ENCODE results near the gene ATG7.

DNA sequence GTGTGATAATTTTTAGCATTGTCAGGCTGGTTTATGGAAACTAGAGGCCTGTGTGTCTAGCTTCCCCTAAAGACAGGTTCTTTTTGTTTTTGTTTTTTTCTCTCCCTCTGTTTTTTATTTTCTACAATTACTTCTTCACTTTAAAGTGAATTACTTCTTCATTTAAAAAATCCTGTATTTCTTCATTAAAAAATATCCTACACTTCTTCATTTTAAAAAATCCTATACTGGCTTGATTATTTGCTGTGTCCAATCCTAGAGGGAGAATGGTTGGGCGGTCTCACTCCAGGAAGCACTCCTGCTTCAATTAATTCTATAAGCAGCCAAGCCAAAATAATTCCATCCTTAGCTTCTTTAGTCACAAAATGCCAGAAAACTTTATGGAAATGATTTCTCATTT is 11.8 kb downstream of the ATG7 start:
- TF ChIP-seq, protein P1, sequence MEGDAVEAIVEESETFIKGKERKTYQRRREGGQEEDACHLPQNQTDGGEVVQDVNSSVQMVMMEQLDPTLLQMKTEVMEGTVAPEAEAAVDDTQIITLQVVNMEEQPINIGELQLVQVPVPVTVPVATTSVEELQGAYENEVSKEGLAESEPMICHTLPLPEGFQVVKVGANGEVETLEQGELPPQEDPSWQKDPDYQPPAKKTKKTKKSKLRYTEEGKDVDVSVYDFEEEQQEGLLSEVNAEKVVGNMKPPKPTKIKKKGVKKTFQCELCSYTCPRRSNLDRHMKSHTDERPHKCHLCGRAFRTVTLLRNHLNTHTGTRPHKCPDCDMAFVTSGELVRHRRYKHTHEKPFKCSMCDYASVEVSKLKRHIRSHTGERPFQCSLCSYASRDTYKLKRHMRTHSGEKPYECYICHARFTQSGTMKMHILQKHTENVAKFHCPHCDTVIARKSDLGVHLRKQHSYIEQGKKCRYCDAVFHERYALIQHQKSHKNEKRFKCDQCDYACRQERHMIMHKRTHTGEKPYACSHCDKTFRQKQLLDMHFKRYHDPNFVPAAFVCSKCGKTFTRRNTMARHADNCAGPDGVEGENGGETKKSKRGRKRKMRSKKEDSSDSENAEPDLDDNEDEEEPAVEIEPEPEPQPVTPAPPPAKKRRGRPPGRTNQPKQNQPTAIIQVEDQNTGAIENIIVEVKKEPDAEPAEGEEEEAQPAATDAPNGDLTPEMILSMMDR (IDR thresholded peaks at IDR 0.05; ENCODE audit: low read length) = no peak
- TF ChIP-seq EZH2phosphoT487 (IDR thresholded peaks at IDR 0.05; ENCODE audit: low read length) (no peak), EZH2 (optimal IDR thresholded peaks at IDR 0.05; ENCODE audit: low read depth, low read length) (no peak)

Data from MM.1S (cell line).